ENCODE results near the gene NOTUM.

DNA sequence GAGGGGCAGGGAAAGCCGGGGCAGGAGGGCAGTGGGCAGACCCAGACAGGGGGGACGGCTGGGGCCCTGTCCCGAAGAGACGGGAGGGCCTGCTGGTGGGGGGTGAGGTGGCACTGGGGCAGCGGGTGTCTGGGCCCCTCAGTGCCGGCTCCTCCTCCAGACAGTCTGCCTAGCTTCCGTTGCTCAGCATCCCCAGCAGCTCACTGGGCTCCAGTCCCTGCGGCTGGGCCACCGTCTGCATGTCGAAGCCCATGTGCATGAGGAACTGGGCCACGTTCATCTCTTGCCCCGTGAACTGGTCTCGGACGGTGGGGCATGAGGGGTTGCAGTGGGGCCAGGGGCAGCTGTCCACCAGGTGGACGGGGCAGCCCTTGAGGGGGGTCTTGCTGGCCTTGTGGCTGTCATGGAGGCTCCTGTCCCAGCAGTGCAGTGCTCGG, 8.2 kb downstream of the NOTUM start:
- TF ChIP-seq, protein P1, sequence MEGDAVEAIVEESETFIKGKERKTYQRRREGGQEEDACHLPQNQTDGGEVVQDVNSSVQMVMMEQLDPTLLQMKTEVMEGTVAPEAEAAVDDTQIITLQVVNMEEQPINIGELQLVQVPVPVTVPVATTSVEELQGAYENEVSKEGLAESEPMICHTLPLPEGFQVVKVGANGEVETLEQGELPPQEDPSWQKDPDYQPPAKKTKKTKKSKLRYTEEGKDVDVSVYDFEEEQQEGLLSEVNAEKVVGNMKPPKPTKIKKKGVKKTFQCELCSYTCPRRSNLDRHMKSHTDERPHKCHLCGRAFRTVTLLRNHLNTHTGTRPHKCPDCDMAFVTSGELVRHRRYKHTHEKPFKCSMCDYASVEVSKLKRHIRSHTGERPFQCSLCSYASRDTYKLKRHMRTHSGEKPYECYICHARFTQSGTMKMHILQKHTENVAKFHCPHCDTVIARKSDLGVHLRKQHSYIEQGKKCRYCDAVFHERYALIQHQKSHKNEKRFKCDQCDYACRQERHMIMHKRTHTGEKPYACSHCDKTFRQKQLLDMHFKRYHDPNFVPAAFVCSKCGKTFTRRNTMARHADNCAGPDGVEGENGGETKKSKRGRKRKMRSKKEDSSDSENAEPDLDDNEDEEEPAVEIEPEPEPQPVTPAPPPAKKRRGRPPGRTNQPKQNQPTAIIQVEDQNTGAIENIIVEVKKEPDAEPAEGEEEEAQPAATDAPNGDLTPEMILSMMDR (IDR thresholded peaks at IDR 0.05; ENCODE audit: borderline replicate concordance, extremely low read depth, low read length, poor library complexity, severe bottlenecking), result no peak
- TF ChIP-seq EZH2 (IDR thresholded peaks at IDR 0.05; ENCODE audit: borderline replicate concordance, low read depth, low read length, severe bottlenecking), result no peak

Data from DND-41 (cell line).